ENCODE results near the gene CDH4. TPM values are rescaled to one million over a fixed set of nuclear protein-coding genes. Genes with fewer than 3 reads are reported as not detected.

The CDH4 gene
- total and polyA plus RNA-seq, 9 of the 15 experiments (the other 6 are each of a cell fraction or from before 2014, with no cell fraction given): 0.04 TPM; not detected in 8

DNA sequence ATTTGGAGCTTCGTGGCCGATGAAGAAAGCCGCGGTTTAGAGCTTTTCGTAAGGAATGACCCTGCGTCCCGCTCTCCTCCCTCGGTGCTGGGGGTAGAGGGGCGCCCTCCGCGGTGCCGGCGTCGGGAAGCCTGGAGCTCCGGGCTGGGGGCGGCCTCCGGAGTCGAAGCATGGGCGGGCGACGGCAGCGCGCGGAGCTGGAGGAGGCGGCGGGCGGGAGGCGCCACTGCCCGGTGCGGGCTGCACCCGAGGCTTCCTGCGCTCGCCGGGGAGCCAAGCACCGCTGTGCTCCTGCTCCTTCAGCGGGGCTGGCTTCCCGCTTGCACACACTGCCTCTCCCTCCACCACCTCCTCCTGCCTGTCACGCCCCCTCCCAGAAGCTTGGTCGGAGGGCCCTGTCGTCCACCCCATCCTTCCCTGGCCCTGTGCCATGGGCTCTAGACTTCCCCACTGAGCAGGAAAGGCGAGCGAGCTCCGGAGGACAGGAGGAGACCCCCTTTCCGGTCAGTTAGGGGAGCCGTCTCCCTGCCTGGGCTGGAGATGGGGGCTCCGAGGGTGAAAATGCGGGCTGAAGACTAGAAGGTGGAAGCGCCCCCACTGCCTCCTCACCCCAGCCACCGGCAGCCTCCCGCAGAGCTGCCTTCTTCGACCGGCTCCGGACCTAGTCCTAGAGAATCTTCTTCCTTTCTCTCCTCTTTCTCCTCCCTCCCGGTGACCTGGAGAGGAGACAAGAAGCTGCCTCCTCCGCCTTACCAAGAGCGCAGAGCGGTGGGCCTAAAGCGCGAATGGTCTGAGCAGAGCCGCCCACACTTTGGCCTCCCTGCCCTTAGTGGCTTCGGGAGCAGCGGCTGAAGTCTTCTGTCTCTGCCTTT lies 1.8 kb downstream of the CDH4 start (continued):
- no peak for TF ChIP-seq NUFIP1 (IDR thresholded peaks at IDR 0.05; ENCODE audit: partially characterized antibody)
- no peak for TF ChIP-seq SUPT5H (IDR thresholded peaks at IDR 0.05)
- no peak for TF ChIP-seq POLR2G (IDR thresholded peaks at IDR 0.05; ENCODE audit: low read depth, low read length)
- TF ChIP-seq ZEB2 (IDR thresholded peaks at IDR 0.05): no peak
- TF ChIP-seq, protein P1, sequence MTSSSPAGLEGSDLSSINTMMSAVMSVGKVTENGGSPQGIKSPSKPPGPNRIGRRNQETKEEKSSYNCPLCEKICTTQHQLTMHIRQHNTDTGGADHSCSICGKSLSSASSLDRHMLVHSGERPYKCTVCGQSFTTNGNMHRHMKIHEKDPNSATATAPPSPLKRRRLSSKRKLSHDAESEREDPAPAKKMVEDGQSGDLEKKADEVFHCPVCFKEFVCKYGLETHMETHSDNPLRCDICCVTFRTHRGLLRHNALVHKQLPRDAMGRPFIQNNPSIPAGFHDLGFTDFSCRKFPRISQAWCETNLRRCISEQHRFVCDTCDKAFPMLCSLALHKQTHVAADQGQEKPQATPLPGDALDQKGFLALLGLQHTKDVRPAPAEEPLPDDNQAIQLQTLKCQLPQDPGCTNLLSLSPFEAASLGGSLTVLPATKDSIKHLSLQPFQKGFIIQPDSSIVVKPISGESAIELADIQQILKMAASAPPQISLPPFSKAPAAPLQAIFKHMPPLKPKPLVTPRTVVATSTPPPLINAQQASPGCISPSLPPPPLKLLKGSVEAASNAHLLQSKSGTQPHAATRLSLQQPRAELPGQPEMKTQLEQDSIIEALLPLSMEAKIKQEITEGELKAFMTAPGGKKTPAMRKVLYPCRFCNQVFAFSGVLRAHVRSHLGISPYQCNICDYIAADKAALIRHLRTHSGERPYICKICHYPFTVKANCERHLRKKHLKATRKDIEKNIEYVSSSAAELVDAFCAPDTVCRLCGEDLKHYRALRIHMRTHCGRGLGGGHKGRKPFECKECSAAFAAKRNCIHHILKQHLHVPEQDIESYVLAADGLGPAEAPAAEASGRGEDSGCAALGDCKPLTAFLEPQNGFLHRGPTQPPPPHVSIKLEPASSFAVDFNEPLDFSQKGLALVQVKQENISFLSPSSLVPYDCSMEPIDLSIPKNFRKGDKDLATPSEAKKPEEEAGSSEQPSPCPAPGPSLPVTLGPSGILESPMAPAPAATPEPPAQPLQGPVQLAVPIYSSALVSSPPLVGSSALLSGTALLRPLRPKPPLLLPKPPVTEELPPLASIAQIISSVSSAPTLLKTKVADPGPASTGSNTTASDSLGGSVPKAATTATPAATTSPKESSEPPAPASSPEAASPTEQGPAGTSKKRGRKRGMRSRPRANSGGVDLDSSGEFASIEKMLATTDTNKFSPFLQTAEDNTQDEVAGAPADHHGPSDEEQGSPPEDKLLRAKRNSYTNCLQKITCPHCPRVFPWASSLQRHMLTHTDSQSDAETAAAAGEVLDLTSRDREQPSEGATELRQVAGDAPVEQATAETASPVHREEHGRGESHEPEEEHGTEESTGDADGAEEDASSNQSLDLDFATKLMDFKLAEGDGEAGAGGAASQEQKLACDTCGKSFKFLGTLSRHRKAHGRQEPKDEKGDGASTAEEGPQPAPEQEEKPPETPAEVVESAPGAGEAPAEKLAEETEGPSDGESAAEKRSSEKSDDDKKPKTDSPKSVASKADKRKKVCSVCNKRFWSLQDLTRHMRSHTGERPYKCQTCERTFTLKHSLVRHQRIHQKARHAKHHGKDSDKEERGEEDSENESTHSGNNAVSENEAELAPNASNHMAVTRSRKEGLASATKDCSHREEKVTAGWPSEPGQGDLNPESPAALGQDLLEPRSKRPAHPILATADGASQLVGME (CRISPR knock-in tag; IDR thresholded peaks at IDR 0.05): no peak
- TF ChIP-seq RAD51 (IDR thresholded peaks at IDR 0.05; ENCODE audit: borderline replicate concordance, low read depth): no peak
- TF ChIP-seq TAL1 (IDR thresholded peaks at IDR 0.05): no peak
- no peak for TF ChIP-seq ZFPM2 (CRISPR knock-in tag; IDR thresholded peaks at IDR 0.05)
- TF ChIP-seq ARID1B (IDR thresholded peaks at IDR 0.05): no peak
